HepG2 (cell line): ENCODE data around the gene SOX5. TPM values are rescaled to one million over a fixed set of nuclear protein-coding genes. Genes with fewer than 3 reads are reported as not detected.

ENCODE experiments used
- ATAC-seq: fragments of 200-7000 bp; cut with Tn5 transposase; 3 replicates; pipeline ENCODE4 v1.9.1; 2020; ENCODE audit warnings: mild to moderate bottlenecking, moderate library complexity
- BruUV-seq: library from RNA; stranded (reverse); fragments of 400-500 nt; replicated peaks from 2 replicates; lab custom pipeline; 2021; lab: Mats Ljungman, UMichigan
- CTCF ChIA-PET: fragments of 300-600 bp; formaldehyde crosslinking; extraction: SDS; loops from one replicate; lab custom pipeline; 2021; ENCODE audit warnings: low total read pairs, inconsistent platforms, low intra/inter-chr PET ratio; lab: Yijun Ruan, JAX
- POLR2A ChIA-PET: fragments of 350-600 bp; sonication (Branson Sonifier 250); formaldehyde crosslinking; loops from one replicate; lab custom pipeline; 2020; ENCODE audit warnings: antibody characterized with exemption, inconsistent platforms; lab: Yijun Ruan, JAX
- DNase-seq: peaks from one replicate; pipeline ENCODE4 v3.0.0-alpha.2; 2015; ENCODE audit warnings: low spot score
- FAIRE-seq: peaks from 3 replicates; lab custom pipeline; 2011; peaks lifted over from hg19 to GRCh38; lab: Jason Lieb, UNC
- H2AFZ ChIP-seq: one replicate; pipeline ENCODE4 v1.6.1; 2011; ENCODE audit warnings: low read length, inconsistent platforms
- H3K27ac ChIP-seq: fragments of 300-600 bp; 3 replicates; pipeline ENCODE4 v1.8.0; 2011; ENCODE audit warnings: mixed run types, mild to moderate bottlenecking, mixed read lengths, low read length, inconsistent platforms; ENCODE audit not compliant: insufficient read depth; ENCODE audit errors: extremely low read length
- H3K27me3 ChIP-seq, 2 experiments: fragments of 200-600 bp in 1 of 2; 2 replicates in 1 of 2; 3 replicates in 1 of 2; pipeline versions ENCODE4 v1.6.0 to v1.8.0; 2011; ENCODE audit warnings: low read length in 2 of 2, mild to moderate bottlenecking in 2 of 2, moderate library complexity in 2 of 2, inconsistent platforms in 1 of 2; ENCODE audit not compliant: insufficient read depth in 2 of 2, control insufficient read depth in 1 of 2
- H3K36me3 ChIP-seq, 2 experiments: fragments of 200-600 bp in 1 of 2; replicated peaks in 1 of 2; 2 replicates in 1 of 2; 3 replicates in 1 of 2; pipeline versions ENCODE4 v1.5.1 to v1.8.0; 2011; ENCODE audit warnings: low read length in 2 of 2, inconsistent platforms in 1 of 2; ENCODE audit not compliant: insufficient read depth in 2 of 2, control insufficient read depth in 1 of 2
- H3K4me1 ChIP-seq: 2 replicates; pipeline ENCODE4 v1.5.1; 2012; ENCODE audit warnings: low read length, inconsistent platforms; ENCODE audit not compliant: insufficient read depth
- H3K4me2 ChIP-seq: 2 replicates; pipeline ENCODE4 v1.6.0; 2011; ENCODE audit warnings: low read depth, low read length, inconsistent platforms
- H3K4me3 ChIP-seq, 3 experiments: fragments of 200-600 bp in 1 of 3; sonication (generic), shearing (Covaris generic) in 1 of 3; replicated peaks in 1 of 3; 2 replicates each; pipeline ENCODE4 v1.5.1; 2011 to 2016; ENCODE audit warnings: low read length in 3 of 3, inconsistent platforms in 2 of 3, low read depth in 2 of 3, mild to moderate bottlenecking in 2 of 3, control low read depth in 1 of 3, mixed read lengths in 1 of 3; ENCODE audit not compliant: insufficient read depth in 1 of 3
- H3K79me2 ChIP-seq: one replicate; pipeline ENCODE4 v1.6.1; 2011; ENCODE audit warnings: low read length, inconsistent platforms; ENCODE audit not compliant: insufficient read depth
- H3K9ac ChIP-seq: 2 replicates; pipeline ENCODE4 v1.6.0; 2011; ENCODE audit warnings: mild to moderate bottlenecking, low read depth, low read length, inconsistent platforms; ENCODE audit not compliant: insufficient read depth
- H3K9me3 ChIP-seq: 2 replicates; pipeline ENCODE4 v1.5.1; 2012; ENCODE audit warnings: mild to moderate bottlenecking, low read length
- H4K20me1 ChIP-seq: 2 replicates; pipeline ENCODE4 v1.6.0; 2011; ENCODE audit warnings: inconsistent platforms, mild to moderate bottlenecking, low read length, moderate library complexity; ENCODE audit not compliant: insufficient read depth
- CEBPB ChIP-seq: IDR thresholded peaks from 2 replicates; pipeline ENCODE4 v1.6.1; 2011; ENCODE audit warnings: low read depth, low read length, improper control_type of control experiment, borderline replicate concordance
- EP300 ChIP-seq, 3 experiments: sonication (generic) in 1 of 3; formaldehyde crosslinking in 1 of 3; IDR thresholded peaks; 2 replicates each; pipeline versions ENCODE4 v1.5.1 to v1.6.1; 2011 to 2020; ENCODE audit warnings: low read depth in 2 of 3, low read length in 2 of 3, borderline replicate concordance in 1 of 3, improper control_type of control experiment in 1 of 3, mild to moderate bottlenecking in 1 of 3, missing genetic modification reagents in 1 of 3, moderate library complexity in 1 of 3
- IKZF4 ChIP-seq: sonication (generic); formaldehyde crosslinking; IDR thresholded peaks from 2 replicates; pipeline ENCODE4 v1.5.1; 2020; ENCODE audit warnings: borderline replicate concordance, mild to moderate bottlenecking, low read depth, missing genetic modification reagents; ENCODE audit errors: not compliant biosample characterization
- RBM22 ChIP-seq: fragments of 200-400 bp; formaldehyde crosslinking; optimal IDR thresholded peaks from 2 replicates; pipeline ENCODE3; 2017; ENCODE audit warnings: mild to moderate bottlenecking, low read length, moderate library complexity
- WGBS: methylation state at CpG from one replicate; pipeline ENCODE4 v1.1.6; 2017; ENCODE audit warnings: low lambda C conversion rate; 5-methylcytosine and 5-hydroxymethylcytosine counted together
- in situ Hi-C: cut with HindIII; loops from 2 replicates; pipeline ENCODE4 v1.10.0; 2017; ENCODE audit warnings: low pct_unique_long_range_greater_than_20kb; ENCODE audit not compliant: extremely low pct_ligation_motif_present
- intact Hi-C: fragments of 100-400 bp; cut with micrococcal nuclease; formaldehyde crosslinking; loops from one replicate; pipeline ENCODE4 v1.10.0; 2022; ENCODE audit not compliant: unreplicated experiment
- polyA plus RNA-seq, 8 experiments: library from polyadenylated mRNA; depleted of rRNA in 3 of 8; stranded (reverse) in 7 of 8; unstranded in 1 of 8; fragments of >200 nt; fragmentation: Illumina TruSeq in 4 of 8; extraction: Trizol in 4 of 8; gene quantifications; 2 replicates each; pipeline versions ENCODE4 v1.2.1 to v1.2.3, GENCODE V29; 2011 to 2016; ENCODE audit warnings: low read depth in 4 of 8, missing spikeins in 1 of 8, mixed read lengths in 1 of 8; ENCODE audit not compliant: insufficient read depth in 1 of 8
- total RNA-seq, 5 experiments: library from RNA; depleted of rRNA; stranded (reverse); fragments of >200 nt; fragmentation: Illumina TruSeq; extraction: Trizol; gene quantifications; 2 replicates each; pipeline ENCODE4 v1.2.3, GENCODE V29; 2016; ENCODE audit warnings: low read depth in 1 of 5

The SOX5 gene
- total and polyA plus RNA-seq, 2 of the 13 experiments (the other 11 are each of a cell fraction or from before 2014, with no cell fraction given) = 18.5 to 76.4 TPM

DNA sequence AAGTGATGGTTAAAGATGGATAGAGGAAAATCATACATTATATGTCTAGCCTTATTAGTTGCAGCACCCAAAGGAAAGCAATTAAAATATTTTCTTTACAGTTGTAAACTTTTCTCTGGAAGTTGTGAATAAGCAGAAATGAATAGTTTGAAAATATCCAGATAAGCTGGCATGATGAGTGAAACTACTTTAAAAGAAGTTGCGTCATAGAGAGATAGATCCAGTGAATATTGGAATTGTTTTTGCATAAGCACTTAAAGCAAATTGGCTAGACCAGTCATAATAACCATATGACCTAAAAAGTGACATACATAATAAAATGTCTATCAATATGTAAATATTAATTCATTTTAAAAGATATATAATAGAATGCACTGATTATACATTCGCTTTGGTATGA, 132.1 kb downstream of the SOX5 start:
- Histone ChIP-seq H3K27me3 (no peaks in the 10 kb centered on the region), H3K4me3 (no peak overlapping the region), H3K79me2 (peaks cover 2% of the 10 kb centered on the region), H3K27ac (no peak overlapping the region), H3K9me3 (no peaks in the 10 kb centered on the region), H3K36me3 (peaks cover 0 to 5% of the 10 kb centered on the region in 2 experiments; a peak in 2 of 5 replicates), H2AFZ (no peak overlapping the region), H3K4me1 (no peaks in the 10 kb centered on the region), H4K20me1 (no peaks in the 10 kb centered on the region; the same call in 1 of the 2 replicates), H3K4me2 (no peak overlapping the region), H3K9ac (no peak overlapping the region)
- ATAC-seq (no peak), FAIRE-seq (no peak), DNase-seq (no peak)
- CTCF ChIA-PET = no interaction called here
- in situ Hi-C loops (no loop called here), intact Hi-C loops (no loop called here)
- WGBS = 98% methylated on average over 2 of the region's 2 CpGs
- BruUV-seq = no TSS peak
- TF ChIP-seq EP300 (IDR thresholded peaks at IDR 0.05; ENCODE audit: low read depth in 2 of 2, low read length in 2 of 2) (no peak), EP300 (CRISPR knock-in tag; IDR thresholded peaks at IDR 0.05; ENCODE audit: borderline replicate concordance) (no peak), CEBPB (peak; percentile 54)
- POLR2A ChIA-PET = no interaction called here

DNA sequence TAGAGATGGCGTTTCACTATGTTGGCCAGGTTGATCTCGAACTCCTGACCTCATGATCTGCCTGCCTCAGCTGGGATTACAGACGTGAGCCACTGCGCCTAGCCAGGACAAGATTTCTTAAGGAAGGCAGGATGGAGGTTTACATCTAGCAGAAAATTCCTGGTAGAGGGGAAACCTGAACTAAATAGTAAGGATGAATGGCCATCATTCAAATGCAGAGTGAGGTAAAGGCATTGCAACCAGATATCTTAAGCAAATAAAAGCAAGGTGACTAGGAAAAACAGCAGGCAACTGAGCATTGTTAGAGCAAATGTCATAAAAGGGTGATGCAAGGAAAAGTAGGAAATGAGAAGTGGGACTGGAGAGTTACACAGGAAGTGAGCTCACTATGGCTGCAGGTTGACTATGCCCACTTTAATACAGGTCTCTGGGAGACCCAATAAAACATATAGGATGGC, 133.0 kb downstream of the SOX5 start:
- peaks cover 0 to 5% of the 10 kb centered on the region in 2 experiments; a peak in 2 of 5 replicates for H3K36me3 ChIP-seq
- H3K27me3 ChIP-seq = no peaks in the 10 kb centered on the region
- H2AFZ ChIP-seq = no peak overlapping the region
- H4K20me1 ChIP-seq = no peaks in the 10 kb centered on the region; the same call in 1 of the 2 replicates
- in situ Hi-C loops (no loop called here), intact Hi-C loops (no loop called here)
- CTCF ChIA-PET = no interaction called here
- DNase-seq = peak; percentile 12
- H3K9me3 ChIP-seq = no peaks in the 10 kb centered on the region
- no TSS peak for BruUV-seq
- no peak overlapping the region for H3K27ac ChIP-seq
- no peak for FAIRE-seq
- no peak overlapping the region for H3K4me3 ChIP-seq
- no peak overlapping the region for H3K4me2 ChIP-seq
- no peak overlapping the region for H3K9ac ChIP-seq
- ATAC-seq = no peak
- H3K4me1 ChIP-seq = no peaks in the 10 kb centered on the region
- H3K79me2 ChIP-seq = peaks cover 2% of the 10 kb centered on the region
- WGBS = 98% methylated on average over 4 of the region's 4 CpGs
- TF ChIP-seq RBM22 (peak; percentile 72), IKZF4 (CRISPR knock-in tag) (no peak)
- POLR2A ChIA-PET = no interaction called here
